Neural cell (in vitro differentiated cells): ENCODE results near the gene WFIKKN1. TPM values are rescaled to one million over a fixed set of nuclear protein-coding genes. Genes with fewer than 3 reads are reported as not detected.
A peak's percentile ranks its signal among the peaks of the same experiment; 100 is the strongest.

ENCODE experiments used
- H2AFZ ChIP-seq: fragments of 200-600, 300-800 bp; sonication (generic), shearing (Covaris generic); 2 replicates; pipeline ENCODE4 v1.6.0; 2014; ENCODE audit warnings: low read depth, mild to moderate bottlenecking, antibody characterized with exemption, low read length, moderate library complexity
- H3F3A ChIP-seq: fragments of 200-600 bp; shearing (Covaris generic); 2 replicates; pipeline ENCODE4 v1.6.1; 2016; ENCODE audit warnings: mild to moderate bottlenecking, moderate library complexity, mixed read lengths, antibody characterized with exemption, low read length; ENCODE audit not compliant: insufficient read depth, poor library complexity, severe bottlenecking
- H3K27ac ChIP-seq: fragments of 200-600, 300-800 bp; sonication (generic), shearing (Covaris generic); 2 replicates; pipeline ENCODE4 v1.5.1; 2014; ENCODE audit warnings: mild to moderate bottlenecking, low read length, moderate library complexity
- H3K27me3 ChIP-seq: fragments of 300-800, 200-600 bp; sonication (generic), shearing (Covaris generic); 2 replicates; pipeline ENCODE4 v1.6.0; 2014; ENCODE audit warnings: mild to moderate bottlenecking, low read depth, low read length, moderate library complexity; ENCODE audit not compliant: insufficient read depth
- H3K36me3 ChIP-seq: fragments of 300-800, 200-600 bp; sonication (generic), shearing (Covaris generic); 2 replicates; pipeline ENCODE4 v1.5.1; 2014; ENCODE audit warnings: mild to moderate bottlenecking, antibody characterized with exemption, low read length, moderate library complexity; ENCODE audit not compliant: insufficient read depth
- H3K4me2 ChIP-seq: fragments of 300-800, 200-600 bp; sonication (generic), shearing (Covaris generic); 2 replicates; pipeline ENCODE4 v1.6.0; 2014; ENCODE audit warnings: mild to moderate bottlenecking, low read length
- H3K4me3 ChIP-seq: fragments of 300-800, 200-600 bp; sonication (generic), shearing (Covaris generic); 2 replicates; pipeline ENCODE4 v1.5.1; 2014; ENCODE audit warnings: mild to moderate bottlenecking, low read length, moderate library complexity
- H3K79me2 ChIP-seq: fragments of 200-600 bp; shearing (Covaris generic); replicated peaks from 2 replicates; pipeline ENCODE4 v1.6.0; 2014; ENCODE audit warnings: mild to moderate bottlenecking, low read length, moderate library complexity; ENCODE audit not compliant: insufficient read depth
- H3K9ac ChIP-seq: fragments of 300-800, 200-600 bp; sonication (generic), shearing (Covaris generic); 2 replicates; pipeline ENCODE4 v1.6.1; 2016; ENCODE audit warnings: mild to moderate bottlenecking, low read length, mixed read lengths
- H3K9me2 ChIP-seq: fragments of 200-600 bp; shearing (Covaris generic); 2 replicates; pipeline ENCODE4 v1.6.1; 2016; ENCODE audit warnings: mild to moderate bottlenecking, low read length, mixed read lengths; ENCODE audit not compliant: insufficient read depth
- H3K9me3 ChIP-seq: fragments of 200-600, 300-800 bp; sonication (generic), shearing (Covaris generic); 2 replicates; pipeline ENCODE4 v1.6.1; 2016; ENCODE audit warnings: mild to moderate bottlenecking, mixed run types, low read length, moderate library complexity, mixed read lengths
- H4K20me1 ChIP-seq: fragments of 200-600 bp; shearing (Covaris generic); 2 replicates; pipeline ENCODE4 v1.6.1; 2016; ENCODE audit warnings: mild to moderate bottlenecking, mixed run types; ENCODE audit not compliant: insufficient read depth
- EP300 ChIP-seq: fragments of 450-650 bp; conservative IDR thresholded peaks from 2 replicates; pipeline ENCODE4 v1.6.1; 2014; ENCODE audit warnings: antibody characterized with exemption, mild to moderate bottlenecking, moderate library complexity; ENCODE audit not compliant: poor library complexity, severe bottlenecking
- EZH2 ChIP-seq: fragments of 200-600, 300-800 bp; shearing (Covaris generic), sonication (generic); IDR thresholded peaks from 2 replicates; pipeline ENCODE4 v1.6.1; 2014; ENCODE audit warnings: antibody characterized with exemption, low read length, borderline replicate concordance, mild to moderate bottlenecking; ENCODE audit not compliant: insufficient read depth, poor library complexity, severe bottlenecking
- MXI1 ChIP-seq: fragments of 450-650 bp; conservative IDR thresholded peaks from 2 replicates; pipeline ENCODE4 v1.6.1; 2014; ENCODE audit warnings: antibody characterized with exemption, mild to moderate bottlenecking; ENCODE audit not compliant: poor library complexity, severe bottlenecking
- POLR2AphosphoS5 ChIP-seq: IDR thresholded peaks from 2 replicates; pipeline ENCODE4 v1.6.1; 2012
- RAD21 ChIP-seq: fragments of 450-650 bp; conservative IDR thresholded peaks from 2 replicates; pipeline ENCODE4 v1.6.1; 2014; ENCODE audit warnings: antibody characterized with exemption, mild to moderate bottlenecking, moderate library complexity
- SMC3 ChIP-seq: fragments of 450-650 bp; conservative IDR thresholded peaks from 2 replicates; pipeline ENCODE4 v1.6.1; 2014; ENCODE audit warnings: antibody characterized with exemption, mild to moderate bottlenecking, moderate library complexity; ENCODE audit not compliant: poor library complexity
- TAF1 ChIP-seq: IDR thresholded peaks from 2 replicates; pipeline ENCODE4 v1.6.1; 2012; ENCODE audit warnings: low read depth
- polyA plus RNA-seq: library from polyadenylated mRNA; depleted of rRNA; stranded (reverse); fragments of >200 nt; gene quantifications from 2 replicates; pipeline ENCODE4 v1.2.3, GENCODE V29; 2014
- TF ChIP-seq, protein P1 (sequence below): fragments of 450-650 bp; IDR thresholded peaks from 2 replicates; pipeline ENCODE4 v1.5.1; 2014; ENCODE audit warnings: antibody characterized with exemption, mild to moderate bottlenecking, moderate library complexity; ENCODE audit not compliant: poor library complexity, severe bottlenecking
- TF ChIP-seq, protein P2 (sequence below): IDR thresholded peaks from 2 replicates; pipeline ENCODE4 v1.6.1; 2012; ENCODE audit warnings: borderline replicate concordance

WFIKKN1 gene
- polyA plus RNA-seq, 1 donor from 2014 or later: 0.43 TPM

DNA sequence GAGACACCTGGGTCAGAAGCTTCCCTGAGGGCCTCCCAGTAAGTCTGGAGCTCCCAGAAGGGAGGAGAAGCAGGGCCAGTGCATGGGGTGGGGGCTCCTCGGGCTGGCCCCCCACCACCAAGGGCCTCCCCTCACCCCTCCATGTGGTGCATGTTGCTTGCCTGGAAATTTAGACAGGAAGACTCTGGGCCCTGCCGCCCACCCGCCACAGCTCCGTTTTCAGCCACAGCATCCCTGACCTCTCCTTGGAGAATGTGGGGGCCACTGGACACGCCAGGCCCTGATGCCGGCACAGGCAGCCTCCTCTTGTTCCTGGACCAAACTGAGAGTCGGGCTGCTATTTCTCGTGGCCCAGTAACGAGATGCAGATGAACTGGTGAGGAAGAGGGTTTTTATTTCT is 8.1 kb downstream of the WFIKKN1 start:
- H3K9ac ChIP-seq: no peak overlapping the region

DNA sequence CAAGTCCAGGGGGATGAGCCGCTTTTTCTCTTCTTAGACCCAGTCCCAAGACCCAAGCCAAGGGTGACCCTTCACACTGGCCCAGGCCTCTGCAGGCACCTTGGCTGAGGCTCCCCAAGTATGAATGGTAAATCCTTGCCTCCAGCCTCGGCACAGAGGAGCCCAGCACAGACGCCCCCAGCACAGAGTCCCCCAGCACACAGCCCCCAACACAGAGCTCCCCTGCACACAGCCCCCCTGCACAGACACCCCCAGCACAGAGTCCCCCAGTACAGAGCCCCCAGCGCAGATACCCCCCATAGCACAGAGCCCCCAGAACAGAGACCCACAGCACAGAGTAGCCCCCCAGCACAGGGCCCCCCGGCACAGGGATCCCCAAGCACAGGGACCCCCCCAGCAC is 9.8 kb downstream of the WFIKKN1 start:
- no peaks in the 10 kb centered on the region for H3K27me3 ChIP-seq
- H3K9ac ChIP-seq: peak overlapping the region; percentile 77
- no peaks in the 10 kb centered on the region for H3F3A ChIP-seq
- no peaks in the 10 kb centered on the region for H3K36me3 ChIP-seq
- H3K79me2 ChIP-seq: no peaks in the 10 kb centered on the region
- no peaks in the 10 kb centered on the region for H4K20me1 ChIP-seq
- no peaks in the 10 kb centered on the region for H3K9me2 ChIP-seq
- H3K4me3 ChIP-seq: peak overlapping the region; percentile 82
- H3K27ac ChIP-seq: no peak overlapping the region
- H3K4me2 ChIP-seq: no peak overlapping the region
- no peaks in the 10 kb centered on the region for H3K9me3 ChIP-seq
- no peak overlapping the region for H2AFZ ChIP-seq
- TF ChIP-seq, protein P1, sequence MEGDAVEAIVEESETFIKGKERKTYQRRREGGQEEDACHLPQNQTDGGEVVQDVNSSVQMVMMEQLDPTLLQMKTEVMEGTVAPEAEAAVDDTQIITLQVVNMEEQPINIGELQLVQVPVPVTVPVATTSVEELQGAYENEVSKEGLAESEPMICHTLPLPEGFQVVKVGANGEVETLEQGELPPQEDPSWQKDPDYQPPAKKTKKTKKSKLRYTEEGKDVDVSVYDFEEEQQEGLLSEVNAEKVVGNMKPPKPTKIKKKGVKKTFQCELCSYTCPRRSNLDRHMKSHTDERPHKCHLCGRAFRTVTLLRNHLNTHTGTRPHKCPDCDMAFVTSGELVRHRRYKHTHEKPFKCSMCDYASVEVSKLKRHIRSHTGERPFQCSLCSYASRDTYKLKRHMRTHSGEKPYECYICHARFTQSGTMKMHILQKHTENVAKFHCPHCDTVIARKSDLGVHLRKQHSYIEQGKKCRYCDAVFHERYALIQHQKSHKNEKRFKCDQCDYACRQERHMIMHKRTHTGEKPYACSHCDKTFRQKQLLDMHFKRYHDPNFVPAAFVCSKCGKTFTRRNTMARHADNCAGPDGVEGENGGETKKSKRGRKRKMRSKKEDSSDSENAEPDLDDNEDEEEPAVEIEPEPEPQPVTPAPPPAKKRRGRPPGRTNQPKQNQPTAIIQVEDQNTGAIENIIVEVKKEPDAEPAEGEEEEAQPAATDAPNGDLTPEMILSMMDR: no peak
- TF ChIP-seq, protein P2, sequence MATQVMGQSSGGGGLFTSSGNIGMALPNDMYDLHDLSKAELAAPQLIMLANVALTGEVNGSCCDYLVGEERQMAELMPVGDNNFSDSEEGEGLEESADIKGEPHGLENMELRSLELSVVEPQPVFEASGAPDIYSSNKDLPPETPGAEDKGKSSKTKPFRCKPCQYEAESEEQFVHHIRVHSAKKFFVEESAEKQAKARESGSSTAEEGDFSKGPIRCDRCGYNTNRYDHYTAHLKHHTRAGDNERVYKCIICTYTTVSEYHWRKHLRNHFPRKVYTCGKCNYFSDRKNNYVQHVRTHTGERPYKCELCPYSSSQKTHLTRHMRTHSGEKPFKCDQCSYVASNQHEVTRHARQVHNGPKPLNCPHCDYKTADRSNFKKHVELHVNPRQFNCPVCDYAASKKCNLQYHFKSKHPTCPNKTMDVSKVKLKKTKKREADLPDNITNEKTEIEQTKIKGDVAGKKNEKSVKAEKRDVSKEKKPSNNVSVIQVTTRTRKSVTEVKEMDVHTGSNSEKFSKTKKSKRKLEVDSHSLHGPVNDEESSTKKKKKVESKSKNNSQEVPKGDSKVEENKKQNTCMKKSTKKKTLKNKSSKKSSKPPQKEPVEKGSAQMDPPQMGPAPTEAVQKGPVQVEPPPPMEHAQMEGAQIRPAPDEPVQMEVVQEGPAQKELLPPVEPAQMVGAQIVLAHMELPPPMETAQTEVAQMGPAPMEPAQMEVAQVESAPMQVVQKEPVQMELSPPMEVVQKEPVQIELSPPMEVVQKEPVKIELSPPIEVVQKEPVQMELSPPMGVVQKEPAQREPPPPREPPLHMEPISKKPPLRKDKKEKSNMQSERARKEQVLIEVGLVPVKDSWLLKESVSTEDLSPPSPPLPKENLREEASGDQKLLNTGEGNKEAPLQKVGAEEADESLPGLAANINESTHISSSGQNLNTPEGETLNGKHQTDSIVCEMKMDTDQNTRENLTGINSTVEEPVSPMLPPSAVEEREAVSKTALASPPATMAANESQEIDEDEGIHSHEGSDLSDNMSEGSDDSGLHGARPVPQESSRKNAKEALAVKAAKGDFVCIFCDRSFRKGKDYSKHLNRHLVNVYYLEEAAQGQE: no peak
- no peak for TF ChIP-seq POLR2AphosphoS5
- no peak for TF ChIP-seq SMC3
- TF ChIP-seq RAD21: no peak
- TF ChIP-seq EP300: no peak
- TF ChIP-seq EZH2: no peak
- no peak for TF ChIP-seq TAF1
- TF ChIP-seq MXI1: no peak

More for the DNA sequence above, 8.1 kb downstream of the WFIKKN1 start:
- Histone ChIP-seq H3F3A (no peaks in the 10 kb centered on the region), H3K79me2 (no peaks in the 10 kb centered on the region), H3K27me3 (no peaks in the 10 kb centered on the region), H3K36me3 (no peaks in the 10 kb centered on the region), H3K9me3 (no peaks in the 10 kb centered on the region), H3K9me2 (no peaks in the 10 kb centered on the region), H3K27ac (no peak overlapping the region), H2AFZ (no peak overlapping the region), H3K4me2 (no peak overlapping the region), H4K20me1 (no peaks in the 10 kb centered on the region), H3K4me3 (no peak overlapping the region)
- TF ChIP-seq, protein P1: no peak
- TF ChIP-seq MXI1 (no peak), POLR2AphosphoS5 (no peak), TAF1 (no peak), EZH2 (no peak), SMC3 (no peak), RAD21 (no peak)
- TF ChIP-seq, protein P2: no peak
